ENCODE data around the gene PDE6A.
A peak's percentile ranks its signal among the peaks of the same experiment; 100 is the strongest.

PDE6A gene

DNA sequence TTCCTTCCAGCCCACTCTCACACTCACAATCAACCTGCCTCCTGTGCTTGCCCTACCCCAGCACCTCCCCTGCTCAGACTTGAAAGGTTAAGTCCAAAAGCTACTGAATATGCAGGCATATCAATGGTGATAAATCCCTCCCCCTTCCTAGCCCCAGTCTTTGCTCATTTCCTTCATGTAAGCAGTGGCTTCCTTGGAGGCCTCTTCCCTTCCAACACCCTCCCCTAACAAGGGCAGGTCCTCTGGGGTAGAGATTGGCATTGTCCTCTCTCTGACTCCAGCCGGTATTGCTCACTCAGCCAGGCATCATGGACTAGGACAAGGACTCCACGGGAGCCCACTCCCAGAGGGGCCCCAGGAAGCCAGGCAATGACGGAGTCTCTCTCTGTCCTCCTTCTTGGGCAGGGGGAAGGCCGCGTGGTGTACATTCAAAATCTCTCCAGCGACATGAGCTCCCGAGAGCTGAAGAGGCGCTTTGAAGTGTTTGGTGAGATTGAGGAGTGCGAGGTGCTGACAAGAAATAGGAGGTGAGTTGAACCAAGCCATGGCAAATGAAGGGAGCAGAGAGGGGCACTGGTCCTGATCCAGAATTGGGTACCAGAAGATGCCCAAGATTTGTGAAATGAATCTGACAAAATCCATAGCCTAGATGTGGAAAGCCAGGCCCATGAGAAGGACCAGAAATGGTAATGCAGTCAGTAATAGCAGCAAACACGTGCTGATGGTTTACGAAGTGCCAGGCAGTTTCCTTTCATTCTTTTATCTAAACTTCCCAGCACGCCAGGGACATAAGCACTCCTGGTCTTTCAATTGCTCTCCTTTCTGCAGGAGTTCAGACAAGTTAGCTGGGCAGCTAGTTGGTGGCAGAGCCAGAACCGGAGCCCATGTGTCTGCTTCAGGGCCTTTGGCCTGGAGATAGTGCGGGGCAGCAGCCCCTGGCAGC is 102.5 kb downstream of the PDE6A start:
- DNase-seq (ENCODE audit: insufficient read length, low spot score) (no peak), FAIRE-seq (no peak)

DNA sequence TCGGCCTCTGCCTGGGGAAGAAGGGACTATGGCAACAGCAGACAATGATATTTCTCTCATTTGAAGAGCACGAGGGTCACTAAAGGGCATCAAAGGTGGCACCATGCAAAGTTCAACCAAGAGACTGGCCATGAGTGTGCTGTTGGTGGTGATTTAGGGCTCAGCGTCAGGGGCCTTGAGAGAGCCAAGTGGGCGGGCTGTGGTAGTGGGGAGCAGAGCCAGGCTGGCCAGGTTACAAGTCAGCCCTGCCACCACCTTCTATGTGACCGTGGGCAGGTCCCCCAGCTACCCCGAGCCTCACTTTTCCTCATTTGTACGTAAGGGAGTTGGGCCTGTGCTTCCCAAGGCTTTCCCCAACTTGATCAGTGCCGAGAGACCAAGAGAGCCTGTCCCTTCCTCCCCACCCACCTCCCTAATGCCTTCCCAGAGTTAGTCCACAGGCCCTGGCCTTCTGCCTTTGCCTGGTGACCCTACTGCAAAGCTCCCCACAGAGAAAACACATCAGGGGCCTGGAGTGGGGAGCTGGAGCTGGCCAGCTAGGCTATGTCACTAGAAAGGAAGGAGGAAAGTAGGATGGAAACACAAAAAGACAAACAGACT is 104.3 kb downstream of the PDE6A start:
- DNase-seq (ENCODE audit: insufficient read length, low spot score) (no peak), FAIRE-seq (no peak)

DNA sequence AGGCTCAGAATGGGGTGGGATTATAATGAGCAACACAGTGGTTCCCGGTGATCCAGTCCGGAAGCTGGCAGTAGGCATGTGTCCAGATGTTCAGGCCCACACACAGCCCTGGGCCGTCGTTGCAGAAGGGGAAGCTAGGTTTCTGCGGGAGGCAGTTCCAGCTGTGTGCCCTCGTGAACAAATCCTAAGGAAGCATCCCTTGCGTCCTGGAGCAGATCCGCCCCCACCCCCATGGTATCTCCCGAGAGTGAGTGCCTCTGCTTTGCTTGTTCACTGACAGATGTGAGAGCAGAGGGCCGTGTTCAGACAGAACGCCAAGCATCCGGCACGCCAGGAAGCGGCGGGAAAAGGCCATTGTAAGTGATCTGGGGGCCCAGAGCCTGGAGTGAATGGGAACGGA is 104.8 kb downstream of the PDE6A start:
- no peak for FAIRE-seq
- DNase-seq (ENCODE audit: insufficient read length, low spot score): no peak

DNA sequence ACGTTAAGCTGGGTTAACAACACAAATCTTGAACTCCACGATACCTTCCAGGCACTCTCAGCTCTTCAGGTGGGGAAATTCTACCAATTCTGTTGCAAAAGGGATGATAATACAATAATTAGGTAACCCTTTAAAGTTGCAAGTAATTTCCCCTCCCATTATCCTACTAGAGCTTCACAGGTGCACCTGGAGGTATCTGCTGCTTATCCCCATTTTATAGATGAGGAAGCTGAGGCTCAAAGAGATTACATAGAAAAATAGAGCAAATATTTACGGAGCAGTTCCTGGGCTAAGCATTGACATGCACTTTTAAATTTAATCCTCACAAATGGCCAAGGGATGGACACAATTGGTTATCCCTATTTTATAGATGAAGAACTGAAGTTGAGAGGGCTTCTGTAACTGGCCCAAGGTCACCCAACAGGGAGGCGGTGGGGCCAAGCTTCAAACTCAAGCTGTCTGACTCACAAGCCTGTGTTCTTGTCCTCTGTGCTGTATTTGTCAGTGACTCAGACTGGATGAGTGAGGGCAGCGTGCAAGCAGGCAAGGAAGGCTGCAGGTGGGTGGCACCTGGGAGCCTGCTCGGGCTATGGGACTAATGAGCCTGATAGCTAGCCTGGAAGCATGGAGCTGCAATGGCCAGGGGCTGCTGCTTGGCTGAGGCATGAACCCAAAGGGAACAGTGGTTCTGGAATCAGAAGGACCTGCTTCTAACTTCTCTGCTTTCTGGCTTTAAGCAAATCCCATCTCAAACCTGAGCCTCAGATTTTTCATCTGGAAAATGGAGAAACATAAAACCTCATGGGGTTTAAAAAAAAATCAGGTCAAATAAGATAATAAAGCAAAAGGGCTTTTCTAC is 105.5 kb downstream of the PDE6A start:
- FAIRE-seq (no peak), DNase-seq (ENCODE audit: insufficient read length, low spot score) (no peak)

DNA sequence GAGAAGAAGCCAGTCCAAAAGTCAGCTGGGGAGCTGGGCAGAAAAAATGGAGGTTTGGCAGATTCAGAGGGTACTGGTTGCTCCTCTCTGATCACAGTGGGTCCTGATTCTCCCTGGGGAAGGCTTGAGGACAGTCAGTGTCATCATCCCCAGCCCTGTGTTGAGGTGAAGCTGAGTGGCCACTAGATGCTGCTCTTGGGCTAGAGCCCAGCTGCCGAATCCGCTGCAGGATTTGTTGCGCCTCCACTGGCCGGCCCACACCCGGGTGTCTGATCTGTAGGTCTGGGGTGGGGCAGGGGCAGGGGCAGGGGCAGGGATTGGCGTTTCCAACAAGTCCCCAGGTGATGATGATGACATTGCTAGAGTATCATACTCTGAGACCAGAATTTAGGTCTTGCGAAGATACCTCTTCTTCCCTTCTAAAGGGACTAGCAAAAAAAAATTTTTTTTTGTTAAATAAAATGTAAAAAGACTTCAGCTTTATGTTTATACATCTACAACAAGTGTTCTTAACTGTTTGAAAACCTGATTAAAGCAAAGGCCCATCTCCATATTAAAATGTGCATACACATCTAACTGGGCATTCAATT is 106.8 kb downstream of the PDE6A start:
- FAIRE-seq (peak; percentile 64), DNase-seq (ENCODE audit: insufficient read length, low spot score) (peak; percentile 32)

DNA sequence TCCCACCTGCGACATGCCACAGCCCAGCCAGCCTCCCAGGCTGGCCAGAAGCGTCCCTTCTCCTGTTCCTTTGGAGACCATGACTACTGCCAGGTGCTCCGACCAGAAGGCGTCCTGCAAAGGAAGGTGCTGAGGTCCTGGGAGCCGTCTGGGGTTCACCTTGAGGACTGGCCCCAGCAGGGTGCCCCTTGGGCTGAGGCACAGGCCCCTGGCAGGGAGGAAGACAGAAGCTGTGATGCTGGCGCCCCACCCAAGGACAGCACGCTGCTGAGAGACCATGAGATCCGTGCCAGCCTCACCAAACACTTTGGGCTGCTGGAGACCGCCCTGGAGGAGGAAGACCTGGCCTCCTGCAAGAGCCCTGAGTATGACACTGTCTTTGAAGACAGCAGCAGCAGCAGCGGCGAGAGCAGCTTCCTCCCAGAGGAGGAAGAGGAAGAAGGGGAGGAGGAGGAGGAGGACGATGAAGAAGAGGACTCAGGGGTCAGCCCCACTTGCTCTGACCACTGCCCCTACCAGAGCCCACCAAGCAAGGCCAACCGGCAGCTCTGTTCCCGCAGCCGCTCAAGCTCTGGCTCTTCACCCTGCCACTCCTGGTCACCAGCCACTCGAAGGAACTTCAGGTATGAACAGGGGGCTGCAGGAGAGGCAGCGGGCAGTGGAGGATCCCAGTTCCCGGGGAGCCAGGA is 108.0 kb downstream of the PDE6A start:
- no peak for DNase-seq (ENCODE audit: insufficient read length, low spot score)

DNA sequence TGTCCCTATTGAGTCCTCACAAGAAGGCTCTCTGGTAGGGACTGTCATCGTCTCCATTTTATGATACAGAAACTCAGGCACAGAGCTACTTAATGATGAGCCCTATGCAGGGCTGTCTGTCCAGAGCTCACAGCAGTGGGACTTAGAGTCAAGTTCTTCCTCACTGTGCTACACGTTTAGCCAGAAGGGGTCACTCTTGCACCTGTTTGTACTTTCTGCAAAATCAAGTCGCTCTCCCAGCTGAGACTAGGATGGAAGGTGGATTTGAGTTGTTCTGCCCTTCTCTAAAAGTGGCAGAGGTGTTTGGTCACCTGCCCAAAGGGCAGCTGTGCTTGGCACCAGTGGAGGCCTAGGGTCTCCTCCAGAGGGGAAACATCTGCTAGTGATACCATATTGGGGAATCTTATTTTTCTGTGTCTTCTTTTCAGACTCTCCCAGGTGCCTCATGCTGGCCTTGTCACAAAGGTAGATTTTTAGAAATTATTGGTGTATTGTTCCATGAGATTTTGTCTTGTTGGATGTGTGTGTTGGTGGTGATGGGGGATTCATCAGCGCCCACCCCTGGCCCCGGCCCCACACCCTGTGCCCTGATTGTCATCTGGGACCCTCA is 110.2 kb downstream of the PDE6A start:
- DNase-seq (ENCODE audit: insufficient read length, low spot score) (peak; percentile 50), FAIRE-seq (peak; percentile 64)

More for the DNA sequence above, 108.0 kb downstream of the PDE6A start:
- FAIRE-seq: no peak

DNA sequence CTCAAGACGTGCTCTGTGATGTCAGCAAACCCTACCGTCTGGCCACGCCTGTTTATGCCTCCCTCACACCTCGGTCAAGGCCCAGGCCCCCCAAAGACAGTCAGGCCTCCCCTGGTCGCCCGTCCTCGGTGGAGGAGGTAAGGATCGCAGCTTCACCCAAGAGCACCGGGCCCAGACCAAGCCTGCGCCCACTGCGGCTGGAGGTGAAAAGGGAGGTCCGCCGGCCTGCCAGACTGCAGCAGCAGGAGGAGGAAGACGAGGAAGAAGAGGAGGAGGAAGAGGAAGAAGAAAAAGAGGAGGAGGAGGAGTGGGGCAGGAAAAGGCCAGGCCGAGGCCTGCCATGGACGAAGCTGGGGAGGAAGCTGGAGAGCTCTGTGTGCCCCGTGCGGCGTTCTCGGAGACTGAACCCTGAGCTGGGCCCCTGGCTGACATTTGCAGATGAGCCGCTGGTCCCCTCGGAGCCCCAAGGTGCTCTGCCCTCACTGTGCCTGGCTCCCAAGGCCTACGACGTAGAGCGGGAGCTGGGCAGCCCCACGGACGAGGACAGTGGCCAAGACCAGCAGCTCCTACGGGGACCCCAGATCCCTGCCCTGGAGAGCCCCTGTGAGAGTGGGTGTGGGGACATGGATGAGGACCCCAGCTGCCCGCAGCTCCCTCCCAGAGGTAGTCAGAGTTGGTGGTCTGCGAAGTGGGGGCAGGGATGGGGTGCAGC is 111.3 kb downstream of the PDE6A start:
- DNase-seq (ENCODE audit: insufficient read length, low spot score) (no peak), FAIRE-seq (no peak)

DNA sequence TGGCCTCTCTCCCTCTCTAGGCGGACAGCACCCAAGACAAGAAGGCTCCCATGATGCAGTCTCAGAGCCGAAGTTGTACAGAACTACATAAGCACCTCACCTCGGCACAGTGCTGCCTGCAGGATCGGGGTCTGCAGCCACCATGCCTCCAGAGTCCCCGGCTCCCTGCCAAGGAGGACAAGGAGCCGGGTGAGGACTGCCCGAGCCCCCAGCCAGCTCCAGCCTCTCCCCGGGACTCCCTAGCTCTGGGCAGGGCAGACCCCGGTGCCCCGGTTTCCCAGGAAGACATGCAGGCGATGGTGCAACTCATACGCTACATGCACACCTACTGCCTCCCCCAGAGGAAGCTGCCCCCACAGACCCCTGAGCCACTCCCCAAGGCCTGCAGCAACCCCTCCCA is 112.0 kb downstream of the PDE6A start:
- DNase-seq (ENCODE audit: insufficient read length, low spot score): no peak
- no peak for FAIRE-seq

DNA sequence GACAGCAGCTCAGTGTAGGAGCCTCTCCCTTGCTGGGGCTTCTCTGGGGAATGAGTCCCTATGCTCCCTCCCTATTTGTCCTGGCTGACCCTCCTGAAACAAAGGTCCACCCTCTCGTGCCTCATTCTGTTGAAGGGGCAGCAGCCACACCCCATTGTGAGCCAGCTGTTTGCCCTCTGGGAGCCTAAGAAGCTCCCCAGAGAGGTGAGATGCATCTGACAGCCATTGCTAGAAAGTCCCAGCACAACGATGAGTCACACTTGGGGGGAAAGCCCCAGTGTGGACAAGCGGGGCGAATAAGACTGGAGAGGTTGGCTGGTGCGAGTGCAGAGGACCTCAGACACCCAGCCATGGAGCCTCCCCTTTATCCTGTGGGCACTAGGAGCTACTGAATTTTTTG is 113.1 kb downstream of the PDE6A start:
- peak; percentile 39 for FAIRE-seq
- DNase-seq (ENCODE audit: insufficient read length, low spot score): peak; percentile 45

DNA sequence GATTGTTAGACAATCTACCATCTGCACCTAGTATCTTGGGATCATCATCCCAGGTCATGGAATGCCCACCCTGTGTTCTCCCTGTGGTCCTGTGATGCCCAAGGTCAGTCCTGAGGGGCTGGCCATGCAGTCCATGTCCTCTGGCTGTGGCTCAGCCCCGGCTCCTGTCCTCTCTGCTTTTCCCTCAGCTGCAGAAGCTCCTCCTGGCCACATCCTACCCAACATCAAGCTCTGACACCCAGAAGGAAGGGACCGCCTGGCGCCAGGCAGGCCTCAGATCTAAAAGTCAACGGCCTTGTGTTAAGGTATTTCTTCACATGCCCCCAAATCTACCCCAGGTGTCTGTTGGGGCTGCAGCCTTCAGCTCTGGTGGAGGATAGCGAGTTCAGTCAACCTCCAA is 114.0 kb downstream of the PDE6A start:
- DNase-seq (ENCODE audit: insufficient read length, low spot score) (no peak), FAIRE-seq (no peak)

DNA sequence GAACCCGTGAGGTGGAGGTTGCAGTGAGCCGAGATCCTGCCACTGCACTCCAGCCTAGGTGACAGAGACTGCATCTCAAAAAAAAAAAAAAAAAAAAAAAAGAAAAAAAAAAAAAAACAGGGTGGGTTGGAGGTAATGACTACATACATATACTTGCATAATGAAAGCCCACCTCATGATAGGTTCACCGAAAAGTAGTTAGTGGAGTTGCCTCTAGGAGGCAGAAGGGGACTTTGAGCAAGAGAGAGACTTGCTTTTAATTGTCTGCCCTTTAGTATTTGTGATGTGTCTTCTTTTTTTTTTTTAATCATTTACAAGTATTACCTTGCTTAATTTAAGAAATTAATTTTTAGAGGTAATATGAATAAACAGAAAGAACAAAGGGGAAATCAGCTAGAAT is 114.6 kb downstream of the PDE6A start:
- FAIRE-seq: no peak
- DNase-seq (ENCODE audit: insufficient read length, low spot score): no peak

DNA sequence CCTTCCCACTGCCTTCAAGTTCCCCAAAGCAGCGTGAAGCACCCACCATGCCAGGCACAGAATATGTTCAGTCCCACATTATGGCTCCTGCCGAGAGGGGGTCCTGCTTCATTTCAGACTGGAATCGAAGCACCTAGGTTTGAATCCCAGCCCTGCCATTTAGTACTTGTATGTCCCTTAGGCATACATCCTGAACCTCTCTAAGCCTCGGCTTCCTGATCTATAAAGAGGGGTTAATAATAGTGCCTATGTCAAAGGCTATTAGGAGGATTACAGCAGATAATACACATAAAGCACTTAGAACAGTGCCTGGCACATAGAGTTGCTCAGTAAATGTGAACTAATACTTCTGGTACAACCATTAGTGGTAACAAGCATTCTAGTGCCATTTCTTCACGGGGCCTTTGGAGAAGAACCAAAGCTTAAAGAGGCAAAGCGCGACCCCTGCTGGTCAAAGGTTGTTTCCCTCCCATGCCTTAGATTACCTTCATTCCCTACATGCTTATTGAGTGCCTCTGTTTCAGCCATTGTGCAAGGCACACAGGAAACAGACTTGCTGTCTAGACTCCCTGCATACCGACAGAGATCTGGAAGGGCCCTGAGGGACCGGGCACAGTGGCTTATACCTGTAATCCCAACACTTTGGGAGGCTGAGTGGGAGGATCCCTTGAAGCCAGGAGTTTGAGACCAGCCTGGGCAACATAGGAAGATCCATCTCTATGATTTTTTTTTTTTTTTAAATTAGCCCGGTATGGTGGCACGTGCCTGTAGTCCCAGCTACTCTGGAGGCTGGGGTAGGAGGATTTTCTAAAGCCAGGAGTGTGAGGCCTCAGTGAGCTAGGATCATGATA is 116.2 kb downstream of the PDE6A start:
- DNase-seq (ENCODE audit: insufficient read length, low spot score): peak; percentile 82
- peak; percentile 95 for FAIRE-seq

DNA sequence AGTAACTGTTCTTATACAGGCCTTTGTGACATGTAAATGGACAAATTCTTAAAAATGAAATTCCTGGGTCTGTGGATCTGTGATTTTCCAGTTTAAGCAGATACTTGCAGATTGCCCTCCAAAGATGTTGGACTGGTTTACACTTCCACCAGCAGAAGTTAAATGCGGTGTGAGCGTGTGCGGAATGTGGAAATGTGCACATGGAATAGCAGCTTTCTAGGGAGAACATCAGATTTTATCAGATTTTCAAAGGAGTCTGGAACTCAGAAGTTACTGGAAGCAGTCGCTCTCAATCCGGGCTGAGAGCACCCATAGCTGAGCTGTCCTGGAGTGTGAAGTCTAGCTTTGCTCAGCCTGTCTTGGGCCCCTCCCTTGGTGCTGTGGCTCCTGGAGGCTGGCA is 117.0 kb downstream of the PDE6A start:
- no peak for DNase-seq (ENCODE audit: insufficient read length, low spot score)
- FAIRE-seq: no peak

DNA sequence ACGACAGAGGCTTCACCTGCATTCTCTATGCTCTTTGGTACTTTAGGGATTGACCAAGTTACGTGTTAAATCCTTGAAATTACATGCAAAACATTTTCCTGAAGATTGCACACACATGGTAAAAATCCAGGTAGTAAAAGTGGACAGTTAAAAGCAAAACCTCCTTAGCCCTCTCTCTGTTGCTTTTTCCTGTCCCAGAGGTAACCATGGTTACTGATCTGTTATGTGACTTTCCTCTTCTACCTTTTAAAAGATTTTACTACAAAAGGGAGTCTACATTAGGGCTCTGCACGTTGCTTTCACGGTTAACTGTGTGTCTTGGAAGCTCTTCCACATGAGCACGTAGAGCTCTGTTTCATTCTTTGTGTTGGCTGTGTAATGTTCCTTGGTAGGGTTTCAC is 117.5 kb downstream of the PDE6A start:
- DNase-seq (ENCODE audit: insufficient read length, low spot score) (no peak), FAIRE-seq (no peak)

DNA sequence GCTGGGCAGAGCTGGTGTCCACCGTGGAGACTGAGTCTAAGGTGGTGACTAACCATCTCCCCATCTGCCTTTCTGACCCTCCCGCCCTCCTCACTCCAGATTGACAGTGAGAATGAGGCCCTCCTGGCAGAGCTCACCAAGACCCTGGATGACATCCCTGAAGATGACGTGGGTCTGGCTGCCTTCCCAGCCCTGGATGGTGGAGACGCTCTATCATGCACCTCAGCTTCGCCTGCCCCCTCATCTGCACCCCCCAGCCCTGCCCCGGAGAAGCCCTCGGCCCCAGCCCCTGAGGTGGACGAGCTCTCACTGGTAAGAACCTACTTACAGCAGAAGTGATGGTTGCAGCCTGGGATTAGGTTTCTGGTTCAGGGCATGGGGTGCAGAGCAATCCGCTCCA is 118.0 kb downstream of the PDE6A start:
- FAIRE-seq (no peak), DNase-seq (ENCODE audit: insufficient read length, low spot score) (no peak)

DNA sequence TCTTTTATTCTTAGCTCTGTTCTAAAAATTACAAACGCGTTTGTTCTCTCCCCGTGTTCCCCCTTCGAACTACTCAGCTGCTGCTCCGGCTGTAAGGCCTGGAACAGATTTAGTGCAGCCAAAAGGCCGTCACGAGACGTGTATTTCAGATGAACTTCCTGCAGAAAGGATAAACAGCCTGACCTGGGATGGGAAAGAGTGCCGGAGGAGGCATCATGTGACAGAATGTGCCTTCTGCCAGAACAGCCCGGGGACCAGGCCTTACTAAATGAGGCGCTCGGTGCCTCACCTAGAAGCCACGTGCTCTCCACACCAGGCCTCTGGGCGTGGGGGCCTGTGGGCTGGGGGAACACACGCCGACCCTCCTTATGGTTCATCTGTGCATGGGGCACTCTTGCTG is 119.7 kb downstream of the PDE6A start:
- no peak for FAIRE-seq

DNA sequence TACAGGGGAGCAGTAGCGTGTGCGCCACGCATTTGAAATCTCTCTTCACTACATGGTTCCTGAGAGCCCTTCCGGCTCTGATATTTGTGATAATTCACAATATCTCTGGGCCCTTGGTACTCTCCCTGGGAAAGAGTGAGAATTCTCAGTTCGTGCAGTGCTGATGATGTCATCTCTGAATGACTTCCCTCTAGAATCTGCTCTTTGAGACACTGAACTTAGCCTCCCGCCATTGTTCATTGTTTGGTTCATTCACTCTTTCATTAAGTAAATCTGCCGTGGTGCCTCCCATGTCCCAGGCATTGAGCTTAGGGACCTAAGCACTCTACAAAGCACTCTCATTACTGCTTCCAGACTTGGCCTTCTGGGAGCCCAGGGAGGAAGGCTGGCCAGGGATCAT is 120.5 kb downstream of the PDE6A start:
- no peak for FAIRE-seq
- DNase-seq (ENCODE audit: insufficient read length, low spot score): no peak

More for the DNA sequence above, 119.7 kb downstream of the PDE6A start:
- DNase-seq (ENCODE audit: insufficient read length, low spot score): no peak

All from GM19239 (cell line).